ENCODE data around the gene TFDP2.
"Not testable (repeated sequence)": the region's sequence is repeated elsewhere in the genome, so short reads cannot be mapped to it uniquely, and the experiment has no call there.

TFDP2 gene, protein sequence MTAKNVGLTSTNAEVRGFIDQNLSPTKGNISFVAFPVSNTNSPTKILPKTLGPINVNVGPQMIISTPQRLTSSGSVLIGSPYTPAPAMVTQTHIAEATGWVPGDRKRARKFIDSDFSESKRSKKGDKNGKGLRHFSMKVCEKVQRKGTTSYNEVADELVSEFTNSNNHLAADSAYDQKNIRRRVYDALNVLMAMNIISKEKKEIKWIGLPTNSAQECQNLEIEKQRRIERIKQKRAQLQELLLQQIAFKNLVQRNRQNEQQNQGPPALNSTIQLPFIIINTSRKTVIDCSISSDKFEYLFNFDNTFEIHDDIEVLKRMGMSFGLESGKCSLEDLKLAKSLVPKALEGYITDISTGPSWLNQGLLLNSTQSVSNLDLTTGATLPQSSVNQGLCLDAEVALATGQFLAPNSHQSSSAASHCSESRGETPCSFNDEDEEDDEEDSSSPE

DNA sequence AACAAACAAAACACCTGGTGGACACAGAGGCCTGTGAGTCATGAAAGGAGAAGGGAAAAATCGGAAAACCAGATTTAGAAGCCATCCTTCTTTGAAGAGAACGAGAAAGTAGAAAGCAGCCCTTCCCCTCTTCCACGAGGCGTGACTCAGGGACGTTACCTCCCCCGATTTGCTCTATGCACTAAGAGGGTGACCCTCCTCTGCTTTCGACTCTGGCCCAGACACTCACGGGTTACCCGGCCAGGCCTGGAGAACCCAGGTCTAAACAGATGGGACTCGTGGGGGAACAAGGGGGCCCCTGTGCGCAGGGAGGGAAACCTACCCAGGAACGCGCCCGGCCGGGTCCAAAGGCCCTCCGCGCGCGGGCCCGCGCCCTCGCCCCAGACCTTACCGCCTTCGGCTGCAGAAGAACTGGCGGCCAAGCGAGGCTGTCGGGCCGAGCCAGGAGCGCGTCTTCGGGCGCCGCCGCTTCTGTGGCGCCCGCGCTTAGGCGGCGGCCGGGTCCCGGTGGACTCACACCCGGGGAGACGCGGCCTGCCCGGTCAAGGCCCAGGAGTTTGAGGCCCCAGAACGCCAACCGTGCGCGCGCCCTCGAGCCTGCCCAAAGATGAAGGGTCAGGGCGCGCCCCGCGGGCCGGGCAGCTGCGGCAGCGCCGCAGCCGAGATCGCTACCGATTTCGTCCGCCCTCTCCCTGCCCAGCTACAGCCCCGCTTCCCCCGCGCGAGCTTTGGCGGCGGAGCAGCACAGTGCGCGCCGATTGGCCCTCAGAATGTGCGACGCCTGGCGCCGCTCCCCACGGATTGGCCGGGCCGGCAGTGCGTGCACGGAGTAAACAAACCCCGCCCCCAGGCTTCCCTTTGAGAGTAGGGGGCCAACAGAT, at the start of gene TFDP2:
Gene TFDP2, minus strand, starts transcription at position 753 of the 881 bp plus-strand sequence. CDS start 47,795 bp downstream, outside the sequence.
- DNase-seq (ENCODE audit: low spot score) = peak; percentile 91

DNA sequence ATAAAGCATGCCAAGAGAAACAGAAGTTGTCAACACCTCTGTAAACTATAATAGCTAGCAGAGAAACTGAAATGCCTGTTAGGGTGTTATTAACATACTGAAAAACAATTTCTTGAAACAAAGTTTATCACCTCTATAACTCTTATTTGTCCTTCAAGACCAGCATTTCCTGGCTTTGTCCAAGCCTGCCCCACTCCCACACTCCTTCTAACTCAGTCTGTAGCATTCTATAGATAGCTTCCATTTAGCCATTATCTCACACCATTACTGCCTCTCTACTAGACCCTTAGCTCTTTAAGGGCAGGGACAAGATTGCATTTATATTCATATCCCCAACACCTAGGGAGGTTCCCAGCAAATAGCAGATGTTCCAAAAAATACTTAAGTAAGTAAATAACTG, 39.5 kb upstream of the TFDP2 start:
- no peak for DNase-seq (ENCODE audit: low spot score)

DNA sequence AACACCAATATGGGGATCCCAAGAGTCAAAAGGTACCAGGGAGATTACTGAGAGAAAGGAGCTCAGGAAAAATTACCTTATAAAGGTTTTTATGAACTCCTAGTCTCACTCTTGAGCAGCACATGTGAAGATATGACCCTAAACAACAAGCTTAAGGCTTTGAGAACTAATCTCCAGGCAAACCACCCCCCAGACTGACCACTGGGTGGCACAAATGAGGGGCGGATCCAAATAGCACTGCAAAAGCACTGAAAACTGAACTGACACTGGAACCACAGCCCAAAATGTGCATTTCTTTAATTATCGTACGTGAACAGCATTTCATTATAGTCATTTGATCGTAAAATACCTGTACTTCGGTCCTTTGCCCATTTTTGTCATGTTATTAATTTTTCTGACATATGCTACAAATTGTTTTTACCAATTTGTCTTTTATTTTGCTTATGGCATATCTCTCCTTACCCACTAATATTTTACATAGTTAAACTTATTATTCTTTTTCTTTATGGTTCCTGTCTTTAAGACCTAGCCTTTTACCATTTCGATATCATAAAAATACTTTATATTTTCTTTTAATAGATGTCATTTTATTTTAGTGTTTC, 31.5 kb upstream of the TFDP2 start:
- DNase-seq (ENCODE audit: low spot score) = peak; percentile 2

DNA sequence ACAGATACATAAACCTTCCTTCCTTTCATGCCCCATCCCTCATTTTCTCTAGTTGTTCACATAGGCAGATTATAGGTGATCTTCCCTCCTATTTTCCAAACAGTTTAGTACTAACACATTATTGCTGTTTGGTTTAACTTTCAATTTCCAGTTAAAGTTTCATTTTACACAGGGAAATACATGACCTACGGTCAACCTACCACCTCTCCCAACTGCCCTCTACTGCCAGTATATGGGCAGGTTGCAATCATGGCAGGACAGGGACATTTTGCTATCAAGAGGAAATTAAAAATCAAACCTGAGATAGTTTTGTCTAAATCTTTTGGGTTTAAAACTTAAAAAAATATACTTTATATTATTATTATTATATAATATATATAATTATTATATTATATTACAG, 26.1 kb upstream of the TFDP2 start:
- no peak for DNase-seq (ENCODE audit: low spot score)

DNA sequence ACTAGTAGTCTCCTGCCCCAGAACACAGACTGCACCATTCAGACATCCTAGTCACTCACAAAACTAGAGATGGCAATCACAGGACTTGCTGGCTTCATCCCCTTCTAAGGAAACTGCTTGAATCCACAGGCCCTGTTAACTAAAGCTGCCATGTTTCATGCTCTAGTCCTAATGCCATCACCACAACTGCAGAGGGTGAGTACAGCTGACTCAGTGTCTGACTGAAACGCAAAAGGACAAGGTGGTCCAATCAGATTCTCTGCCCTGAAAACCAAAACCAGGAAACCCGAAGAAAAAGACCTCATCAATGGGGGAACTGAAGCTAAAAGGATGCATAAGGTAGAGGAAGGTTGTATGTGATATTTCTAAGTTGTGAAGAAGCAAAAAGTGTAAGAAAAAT, 25.2 kb upstream of the TFDP2 start:
- no peak for DNase-seq (ENCODE audit: low spot score)

DNA sequence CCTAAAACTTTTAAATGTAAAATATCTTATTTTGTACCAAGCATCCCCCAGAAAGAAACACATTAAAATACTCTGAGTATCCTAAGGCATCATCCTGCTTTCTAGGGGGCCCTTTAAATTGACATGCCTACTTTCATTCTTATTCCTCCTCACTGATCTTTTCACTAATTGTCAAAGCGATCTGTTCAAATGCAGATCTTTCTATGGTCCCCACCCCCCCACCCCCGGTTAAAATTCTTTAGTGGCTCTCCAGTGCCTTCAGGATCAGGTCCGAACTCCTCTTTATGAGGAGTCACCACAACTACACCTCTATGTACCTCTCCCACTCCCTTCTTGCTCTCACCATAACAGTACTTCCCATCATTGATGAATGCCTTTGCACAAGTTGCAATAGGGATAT, 19.2 kb upstream of the TFDP2 start:
- no peak for DNase-seq (ENCODE audit: low spot score)

DNA sequence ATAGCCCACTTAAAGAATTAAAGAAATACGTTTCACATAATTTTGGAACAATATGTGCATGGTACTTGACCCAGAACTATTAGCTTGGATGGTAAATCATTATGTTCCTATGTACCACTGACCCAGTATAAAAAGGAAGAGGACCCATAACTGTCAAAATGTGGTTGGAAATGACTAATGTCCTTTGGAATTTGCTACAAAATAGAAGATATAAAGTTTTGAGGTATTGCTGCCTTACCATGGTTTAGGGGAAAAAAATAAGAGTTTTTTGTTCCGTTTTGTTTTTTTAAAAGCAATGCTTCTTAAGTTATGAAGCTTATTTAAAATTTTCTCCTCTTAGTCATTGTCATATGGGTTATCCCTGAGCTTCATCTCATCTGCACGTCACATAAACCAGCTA, 15.8 kb upstream of the TFDP2 start:
- DNase-seq (ENCODE audit: low spot score) = no peak

DNA sequence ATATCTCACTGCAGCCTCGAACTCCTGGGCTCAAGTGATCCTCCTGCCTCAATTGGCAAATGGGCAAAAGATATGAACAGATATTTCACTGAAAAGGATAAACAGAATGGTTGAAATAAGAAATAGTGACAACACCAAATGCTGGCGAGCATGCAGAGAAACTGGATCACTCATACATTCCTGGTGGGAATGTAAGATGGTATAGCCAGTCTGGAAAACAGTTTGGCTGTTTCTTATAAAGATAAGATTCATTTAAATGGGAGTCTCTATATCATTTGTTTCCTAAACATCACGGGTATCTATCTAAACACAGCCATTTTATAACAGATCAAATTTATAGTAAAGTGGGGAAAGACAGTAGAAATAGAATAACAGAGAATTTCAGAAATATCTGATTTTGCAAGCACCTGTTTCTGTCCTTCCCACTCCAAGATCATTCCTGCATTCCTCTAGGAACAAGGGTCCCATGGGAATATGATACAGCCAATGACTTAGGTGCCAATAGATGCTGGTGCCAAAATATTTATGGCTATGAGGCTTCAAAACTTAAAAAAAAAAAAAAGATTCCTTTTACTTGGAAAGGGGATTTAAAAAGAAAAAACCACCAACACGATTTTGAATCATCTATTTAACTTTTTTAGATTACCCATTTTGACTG, 9.9 kb upstream of the TFDP2 start:
- no peak for DNase-seq (ENCODE audit: low spot score)

DNA sequence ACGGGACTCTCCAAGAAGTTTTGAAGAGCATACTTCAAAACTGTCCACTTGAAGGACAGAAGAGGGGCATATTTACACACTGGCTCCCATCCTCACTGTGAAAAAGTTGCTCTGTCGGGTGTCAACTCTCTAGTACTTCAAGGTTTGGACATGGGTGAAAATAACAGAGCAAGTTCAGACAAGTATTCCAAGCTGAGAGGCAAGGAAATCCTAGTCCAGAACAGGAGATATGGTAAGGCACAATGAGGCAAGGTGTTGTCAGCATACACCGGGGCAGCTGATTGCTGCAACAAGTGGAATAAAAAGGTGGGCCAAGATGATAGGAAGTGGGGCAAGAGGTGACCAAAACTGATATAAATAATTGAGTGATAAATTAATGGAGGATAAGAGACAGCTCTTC, 4.8 kb upstream of the TFDP2 start:
- no peak for DNase-seq (ENCODE audit: low spot score)

DNA sequence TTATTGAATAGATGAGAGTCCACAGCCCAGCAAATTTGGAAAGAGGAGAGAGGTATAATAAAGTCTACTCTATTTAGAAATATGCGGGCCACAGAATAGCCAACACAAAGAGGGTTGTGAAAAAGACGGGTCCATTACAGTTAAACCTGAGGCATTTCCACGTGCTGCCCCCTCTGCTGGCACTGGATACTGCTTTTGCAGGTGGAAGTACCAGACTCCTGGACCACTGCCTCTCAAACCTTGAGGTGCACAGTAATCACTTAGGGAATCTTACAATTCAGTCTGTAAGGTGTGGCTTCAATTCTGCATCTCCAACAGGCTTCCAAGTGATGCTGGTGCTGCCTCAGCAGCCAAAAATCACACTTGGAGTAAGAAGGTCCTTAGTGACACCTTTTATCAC, 3.0 kb upstream of the TFDP2 start:
- no peak for DNase-seq (ENCODE audit: low spot score)

DNA sequence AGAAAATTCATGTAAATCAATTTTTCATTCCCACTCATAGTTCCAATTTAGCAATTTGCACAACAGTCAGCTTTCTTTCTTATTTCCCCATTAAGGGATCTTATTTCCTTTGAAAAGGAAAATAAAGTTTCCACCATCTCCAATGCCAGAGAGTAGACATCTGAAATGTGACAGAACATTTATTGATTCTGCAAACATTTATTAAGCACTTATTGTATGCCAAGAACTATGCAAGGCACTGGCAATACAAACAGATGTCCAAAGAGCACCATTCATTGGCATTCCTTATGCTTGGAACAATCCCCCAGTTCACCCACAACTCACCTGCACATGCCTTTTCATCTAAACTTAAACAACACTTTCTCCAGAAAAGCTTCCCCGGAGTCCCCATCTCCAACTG, 2.5 kb upstream of the TFDP2 start:
- no peak for DNase-seq (ENCODE audit: low spot score)

DNA sequence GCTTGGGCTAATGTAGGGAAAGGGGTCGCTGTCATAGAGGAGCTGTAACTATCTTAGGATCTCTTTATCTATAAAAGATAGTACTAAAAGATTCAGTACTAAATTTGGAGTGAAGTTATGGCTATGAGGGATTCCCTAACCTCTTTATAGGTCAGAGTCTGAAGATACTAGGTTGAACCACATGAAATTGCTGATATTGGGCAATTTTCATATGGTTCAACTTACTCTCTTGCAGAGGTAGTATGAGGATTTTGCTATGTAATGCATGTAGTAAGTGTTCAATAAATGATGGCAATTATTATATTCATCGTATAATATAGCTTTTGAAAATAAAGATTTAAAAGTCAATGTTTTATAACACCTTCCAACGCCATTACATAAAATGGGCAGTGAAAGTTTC, 1.9 kb upstream of the TFDP2 start:
- no peak for DNase-seq (ENCODE audit: low spot score)

DNA sequence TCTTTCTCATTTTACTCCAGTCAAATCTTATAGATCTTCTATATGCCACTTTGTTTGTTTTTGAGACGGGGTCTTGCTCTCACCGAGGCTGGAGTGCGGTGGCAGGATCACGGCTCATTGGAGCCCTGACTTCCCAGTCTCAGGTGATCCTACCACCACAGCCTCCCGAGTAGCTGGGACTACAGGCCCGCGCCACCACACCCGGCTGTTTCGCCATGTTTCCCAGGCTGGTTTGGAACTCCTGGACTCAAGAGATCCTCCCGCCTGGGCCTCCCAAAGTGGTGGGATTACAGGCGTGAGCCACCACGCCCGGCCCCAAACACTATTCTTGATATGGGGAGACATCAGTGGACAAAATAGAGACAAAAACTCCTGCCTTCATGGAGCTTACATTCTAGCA, 927 bp upstream of the TFDP2 start:
- no peak for DNase-seq (ENCODE audit: low spot score)

DNA sequence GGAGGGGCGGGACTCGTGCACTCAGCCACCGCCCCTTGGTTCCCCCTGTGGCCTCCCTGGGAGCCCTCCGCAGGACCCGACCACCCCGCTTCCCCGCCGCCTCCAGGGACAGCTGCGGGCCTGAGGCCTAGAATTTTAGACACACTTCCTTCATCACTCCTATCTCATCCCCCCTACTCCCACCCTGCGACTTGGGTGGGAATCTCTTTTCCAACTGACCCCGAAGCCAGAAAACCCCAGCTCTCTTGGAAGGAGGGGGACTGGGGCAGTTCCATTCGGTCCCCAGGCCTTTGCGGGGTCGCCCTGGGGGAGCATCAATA, 289 bp upstream of the TFDP2 start:
- DNase-seq (ENCODE audit: low spot score) = no peak

DNA sequence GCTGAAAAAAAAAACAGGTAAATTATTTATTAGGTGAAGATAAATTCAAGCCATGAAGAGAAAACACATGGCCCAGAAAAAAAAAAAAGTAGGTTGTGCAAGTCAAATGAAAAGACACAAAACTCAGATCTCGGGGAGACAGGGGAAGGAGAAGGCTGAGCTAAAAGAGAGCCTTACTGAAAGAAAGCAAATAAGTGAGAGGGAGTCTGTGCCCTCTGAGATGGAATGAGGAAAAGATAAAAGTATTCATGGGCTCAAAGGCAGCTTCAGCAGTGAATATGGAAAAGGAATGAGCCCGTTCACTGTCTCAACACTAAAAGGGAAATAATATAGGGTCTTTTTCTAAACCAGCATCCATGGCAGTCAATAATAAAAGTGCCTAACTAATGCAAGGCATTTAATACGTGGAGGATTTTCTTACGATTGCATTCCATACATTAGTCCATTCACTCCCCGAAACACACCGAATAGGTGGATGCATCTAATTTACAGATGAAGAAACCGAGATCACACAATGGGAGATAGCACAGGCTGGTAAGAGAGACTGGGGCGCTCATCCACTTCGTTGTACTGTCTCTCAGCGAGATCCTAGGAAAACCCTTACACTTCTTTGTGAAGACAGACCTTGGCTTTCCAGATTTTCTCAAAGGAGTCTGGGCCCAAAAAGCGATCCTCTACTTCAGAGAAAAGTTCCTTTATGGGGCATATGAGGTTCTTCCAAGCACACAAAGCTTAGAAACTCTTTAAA, 1.1 kb downstream of the TFDP2 start:
- DNase-seq (ENCODE audit: low spot score) = peak; percentile 10

DNA sequence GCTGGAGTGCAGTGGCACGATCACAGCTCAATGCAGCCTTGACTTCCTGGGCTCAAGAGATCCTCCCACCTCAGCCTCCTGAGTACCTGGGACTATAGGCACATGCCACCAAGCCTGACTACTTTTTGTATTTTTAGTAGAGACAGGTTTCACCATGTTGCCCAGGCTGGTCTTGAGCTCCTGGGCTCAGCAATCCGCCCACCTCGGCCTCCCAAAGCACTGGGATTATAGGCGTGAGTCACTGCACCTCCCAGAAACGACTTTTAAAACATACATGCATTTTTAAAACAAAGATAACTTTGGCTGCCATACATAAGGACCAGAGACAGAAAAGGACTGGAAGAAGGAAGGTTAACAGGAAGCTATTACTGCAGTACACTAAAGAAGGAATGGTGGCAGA, 4.8 kb downstream of the TFDP2 start:
- not testable (repeated sequence) for DNase-seq (ENCODE audit: low spot score)

DNA sequence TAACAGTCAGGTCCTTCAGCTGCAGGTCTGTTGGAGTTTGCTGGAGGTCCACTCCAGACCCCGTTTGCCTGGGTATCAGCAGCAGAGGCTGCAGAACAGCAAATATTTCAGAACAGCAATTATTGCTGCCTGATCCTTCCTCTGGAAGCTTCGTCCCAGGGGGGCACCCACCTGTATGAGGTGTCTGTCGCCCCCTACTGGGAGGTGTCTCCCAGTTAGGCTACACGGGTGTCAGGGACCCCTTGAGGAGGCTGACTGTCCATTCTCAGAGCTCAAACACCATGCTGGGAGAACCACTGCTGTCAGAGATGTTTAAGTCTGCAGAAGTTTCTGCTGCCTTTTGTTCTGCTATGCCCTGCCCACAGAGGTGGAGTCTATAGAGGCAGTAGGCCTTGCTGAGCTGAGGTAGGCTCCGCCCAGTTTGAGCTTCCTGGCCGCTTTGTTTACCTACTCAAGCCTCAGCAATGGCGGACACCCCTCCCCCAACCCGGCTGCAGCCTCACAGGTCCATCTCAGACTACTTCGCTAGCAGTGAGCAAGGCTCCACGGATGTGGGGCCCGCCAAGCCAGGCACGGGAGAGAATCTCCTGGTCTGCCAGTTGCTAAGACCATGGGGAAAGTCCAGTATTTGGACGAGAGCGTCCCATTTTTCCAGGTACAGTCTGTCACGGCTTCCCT, 8.6 kb downstream of the TFDP2 start:
- DNase-seq (ENCODE audit: low spot score) = not testable (repeated sequence)

DNA sequence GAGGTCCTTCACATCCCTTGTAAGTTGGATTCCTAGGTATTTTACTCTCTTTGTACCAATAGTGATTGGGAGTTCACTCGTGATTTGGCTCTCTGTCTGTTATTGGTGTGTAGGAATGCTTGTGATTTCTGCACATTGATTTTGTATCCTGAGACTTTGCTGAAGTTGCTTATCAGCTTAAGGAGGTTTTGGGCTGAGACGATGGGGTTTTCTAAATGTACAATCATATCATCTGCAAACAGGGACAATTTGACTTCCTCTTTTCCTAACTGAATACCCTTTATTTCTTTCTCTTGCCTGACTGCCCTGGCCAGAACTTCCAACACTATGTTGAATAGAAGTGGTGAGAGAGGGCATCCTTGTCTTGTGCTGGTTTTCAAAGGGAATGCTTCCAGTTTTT, 12.3 kb downstream of the TFDP2 start:
- not testable (repeated sequence) for DNase-seq (ENCODE audit: low spot score)

DNA sequence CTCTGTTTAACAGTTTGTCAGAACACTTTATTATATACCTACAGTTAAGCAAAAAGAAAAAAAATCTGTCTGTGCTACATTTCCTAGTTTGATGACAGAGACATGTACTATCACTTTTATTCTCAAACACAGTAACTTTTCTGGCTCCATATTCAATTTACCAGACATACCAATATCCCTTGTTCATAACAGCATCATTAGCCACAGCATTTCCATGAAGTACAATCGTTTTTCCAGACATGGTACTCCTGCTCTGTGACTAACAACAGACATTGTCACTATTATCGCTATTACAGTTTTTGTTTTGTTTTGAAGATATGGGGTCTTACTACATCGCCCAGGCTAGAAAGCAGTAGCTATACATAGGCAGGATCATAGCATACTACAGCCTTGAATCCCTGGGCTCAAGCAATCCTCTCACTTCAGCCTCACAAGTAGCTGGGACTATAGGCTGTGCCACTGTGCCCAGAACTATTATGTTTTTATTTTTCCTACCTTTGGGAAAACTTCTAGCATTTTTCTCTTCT, 14.5 kb downstream of the TFDP2 start:
- no peak for DNase-seq (ENCODE audit: low spot score)

DNA sequence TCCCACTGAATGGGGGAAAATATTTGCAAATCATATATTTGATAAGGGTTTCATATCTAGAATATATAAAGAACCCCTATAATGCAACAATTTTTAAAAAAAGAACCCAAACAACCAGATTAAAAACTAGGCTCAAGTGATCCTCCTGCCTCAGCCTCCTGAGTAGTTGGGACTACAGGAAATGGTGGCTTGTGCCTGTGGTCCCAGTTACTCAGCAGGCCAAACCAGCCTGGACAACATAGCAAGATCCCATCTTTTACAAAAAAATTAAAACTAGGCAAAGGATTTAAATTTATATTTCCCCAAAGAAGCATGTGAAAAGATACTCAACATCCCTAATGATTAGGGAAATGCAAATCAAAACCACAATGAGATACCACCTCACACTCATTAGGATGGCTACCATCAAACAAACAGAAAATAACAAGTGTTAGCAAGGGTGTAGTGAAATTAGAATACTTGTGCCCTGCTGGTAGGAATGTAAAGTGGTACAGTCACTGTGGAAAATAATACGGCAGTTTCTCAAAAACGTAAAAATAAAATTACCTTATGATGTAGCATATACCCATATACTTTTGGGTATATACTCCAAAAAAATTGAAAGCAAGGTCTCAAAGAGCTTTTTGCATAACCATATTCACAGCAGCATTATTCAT, 19.7 kb downstream of the TFDP2 start:
- DNase-seq (ENCODE audit: low spot score) = no peak
